Measurements from ENCODE around the gene EXOC7. TPM values are rescaled to one million over a fixed set of nuclear protein-coding genes. Genes with fewer than 3 reads are reported as not detected.

Gene EXOC7
- total RNA-seq, 5 donors from 2014 or later (not counting 1 experiment from before 2014, with no cell fraction given), result 119 to 181 (median 156) TPM

GRCh38 chr17:76090517-76091129 lies 13.0 kb downstream of the EXOC7 start:
- Histone ChIP-seq H3K27me3 (replicated peaks in 1 of 2; ENCODE audit: control insufficient read depth in 2 of 2, extremely low read depth in 1 of 2, insufficient read depth in 2 of 2, low read length in 1 of 2) (no peaks in the 10 kb centered on the region), H3K9me3 (no peaks in the 10 kb centered on the region), H3K4me3 (ENCODE audit: control insufficient read depth in 1 of 2, extremely low read depth in 1 of 2, low read length in 1 of 2) (no peak overlapping the region), H3K4me1 (ENCODE audit: control insufficient read depth in 1 of 2, extremely low read depth in 1 of 2, insufficient read depth in 2 of 2, low read length in 2 of 2) (peaks cover 0 to 14% of the 10 kb centered on the region in 2 experiments), H3K36me3 (ENCODE audit: control insufficient read depth in 2 of 2, extremely low read depth in 1 of 2, insufficient read depth in 1 of 2, low read length in 1 of 2) (peaks cover 25 to 93% of the 10 kb centered on the region in 2 donors), H3K27ac (ENCODE audit: low read length) (no peak overlapping the region)
- H3K27ac Mint-ChIP-seq, result no peak overlapping the region
- WGBS (ENCODE audit: insufficient coverage), result 92% methylated on average over 8 of the region's 17 CpGs
- POLR2A ChIA-PET, result no interaction called here
- peaks cover 0 to 5% (median 4%) of the 10 kb centered on the region in 3 donors for H3K4me1 Mint-ChIP-seq
- H3K36me3 Mint-ChIP-seq, result peaks cover 22% of the 10 kb centered on the region
- no peak overlapping the region for H3K4me3 Mint-ChIP-seq
- DNase-seq (no peak), ATAC-seq (replicated peaks in 1 of 4) (no peak)
- no peaks in the 10 kb centered on the region for H3K27me3 Mint-ChIP-seq
- H3K9me3 Mint-ChIP-seq, result no peaks in the 10 kb centered on the region
- CTCF ChIA-PET, result no interaction called here

DNA sequence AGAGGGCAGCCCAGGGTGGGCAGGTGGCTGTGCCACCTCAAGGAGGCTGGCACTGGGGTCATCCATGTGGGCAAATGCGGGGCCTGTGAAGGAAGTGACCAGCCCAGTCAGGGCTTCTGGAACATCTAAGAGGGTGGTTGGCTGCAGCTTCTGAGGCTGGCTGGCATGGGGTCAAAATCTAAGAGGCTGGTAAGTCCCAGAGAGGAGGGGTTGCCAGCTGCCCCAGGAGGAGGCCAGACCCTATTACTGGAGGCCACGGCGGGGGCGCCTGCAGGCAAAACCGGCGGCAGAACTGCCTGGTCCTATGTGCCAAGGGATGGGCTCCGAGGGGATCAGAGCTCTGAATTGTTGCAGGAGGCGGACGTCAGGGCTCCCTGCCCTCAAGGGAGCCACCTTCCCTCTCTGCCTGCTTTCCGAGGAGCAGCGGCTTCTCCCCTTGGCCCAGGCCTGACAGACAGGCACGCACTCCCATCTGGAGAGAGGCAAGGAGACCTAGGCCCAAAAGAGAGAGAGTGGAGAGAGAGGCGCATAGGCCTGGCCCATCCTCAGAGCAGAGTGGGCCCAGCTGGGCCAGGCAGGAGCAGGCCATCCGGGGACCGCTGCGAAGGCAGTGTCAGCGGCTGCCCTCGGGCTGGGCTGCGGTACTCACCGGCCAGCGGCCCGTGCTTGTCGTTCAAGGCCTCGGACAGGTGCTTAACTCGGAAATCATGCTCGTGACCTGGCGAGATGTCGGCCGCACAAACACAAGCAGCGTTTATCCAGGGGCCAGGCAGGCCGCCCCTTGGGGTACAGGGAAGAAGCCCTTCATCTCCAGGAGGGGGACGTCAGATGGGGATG lies 13.7 kb downstream of the EXOC7 start:
- Mint-ChIP-seq H3K4me1 (peaks cover 0 to 5% (median 4%) of the 10 kb centered on the region in 3 donors), H3K9me3 (no peaks in the 10 kb centered on the region), H3K36me3 (peaks cover 21% of the 10 kb centered on the region), H3K4me3 (no peak overlapping the region), H3K27ac (no peak overlapping the region), H3K27me3 (no peaks in the 10 kb centered on the region)
- ChIA-PET CTCF (interaction anchor here in 1 of 2 donors (1.0 kb wide), 1 partner anchor 11 kb away, joined by 3 read pairs; the partner anchor contains the start of gene ZACN), POLR2A (no interaction called here)
- 97% methylated on average over 13 of the region's 32 CpGs for WGBS (ENCODE audit: insufficient coverage)
- peaks cover 0 to 14% of the 10 kb centered on the region in 2 experiments for H3K4me1 ChIP-seq (ENCODE audit: control insufficient read depth in 1 of 2, extremely low read depth in 1 of 2, insufficient read depth in 2 of 2, low read length in 2 of 2)
- no peaks in the 10 kb centered on the region for H3K27me3 ChIP-seq (replicated peaks in 1 of 2; ENCODE audit: control insufficient read depth in 2 of 2, extremely low read depth in 1 of 2, insufficient read depth in 2 of 2, low read length in 1 of 2)
- H3K27ac ChIP-seq (ENCODE audit: low read length), result no peak overlapping the region
- H3K9me3 ChIP-seq, result no peaks in the 10 kb centered on the region
- ATAC-seq (replicated peaks in 1 of 4) (no peak), DNase-seq (no peak)
- peaks cover 25 to 93% of the 10 kb centered on the region in 2 donors for H3K36me3 ChIP-seq (ENCODE audit: control insufficient read depth in 2 of 2, extremely low read depth in 1 of 2, insufficient read depth in 1 of 2, low read length in 1 of 2)
- H3K4me3 ChIP-seq (ENCODE audit: control insufficient read depth in 1 of 2, extremely low read depth in 1 of 2, low read length in 1 of 2), result no peak overlapping the region

- peaks cover 0 to 5% (median 4%) of the 10 kb centered on the region in 3 donors for H3K4me1 Mint-ChIP-seq
- H3K4me3 ChIP-seq (ENCODE audit: control insufficient read depth in 1 of 2, extremely low read depth in 1 of 2, low read length in 1 of 2), result no peak overlapping the region
- peaks cover 21% of the 10 kb centered on the region for H3K36me3 Mint-ChIP-seq
- no peak overlapping the region for H3K27ac ChIP-seq (ENCODE audit: low read length)
- peaks cover 0 to 14% of the 10 kb centered on the region in 2 experiments for H3K4me1 ChIP-seq (ENCODE audit: control insufficient read depth in 1 of 2, extremely low read depth in 1 of 2, insufficient read depth in 2 of 2, low read length in 2 of 2)
- ChIA-PET CTCF (interaction anchor here in 1 of 2 donors (1.0 kb wide), 1 partner anchor 10 kb away, joined by 3 read pairs; the partner anchor contains the start of gene ZACN), POLR2A (no interaction called here)
- peaks cover 25 to 95% of the 10 kb centered on the region in 2 donors for H3K36me3 ChIP-seq (ENCODE audit: control insufficient read depth in 2 of 2, extremely low read depth in 1 of 2, insufficient read depth in 1 of 2, low read length in 1 of 2)
- no peak overlapping the region for H3K27ac Mint-ChIP-seq
- no peaks in the 10 kb centered on the region for H3K27me3 Mint-ChIP-seq
- H3K9me3 ChIP-seq, result no peaks in the 10 kb centered on the region
- H3K27me3 ChIP-seq (replicated peaks in 1 of 2; ENCODE audit: control insufficient read depth in 2 of 2, extremely low read depth in 1 of 2, insufficient read depth in 2 of 2, low read length in 1 of 2), result no peaks in the 10 kb centered on the region
- WGBS (ENCODE audit: insufficient coverage), result 95% methylated on average over 20 of the region's 25 CpGs
- H3K4me3 Mint-ChIP-seq, result no peak overlapping the region
- DNase-seq (no peak), ATAC-seq (replicated peaks in 1 of 4) (no peak)
- H3K9me3 Mint-ChIP-seq, result no peaks in the 10 kb centered on the region
Measured at GRCh38 chr17:76088868-76089576, 14.6 kb downstream of the EXOC7 start.

- Histone ChIP-seq H3K36me3 (ENCODE audit: control insufficient read depth in 2 of 2, extremely low read depth in 1 of 2, insufficient read depth in 1 of 2, low read length in 1 of 2) (peaks cover 23 to 95% of the 10 kb centered on the region in 2 donors), H3K27me3 (replicated peaks in 1 of 2; ENCODE audit: control insufficient read depth in 2 of 2, extremely low read depth in 1 of 2, insufficient read depth in 2 of 2, low read length in 1 of 2) (no peaks in the 10 kb centered on the region), H3K27ac (ENCODE audit: low read length) (no peak overlapping the region), H3K9me3 (no peaks in the 10 kb centered on the region), H3K4me1 (ENCODE audit: control insufficient read depth in 1 of 2, extremely low read depth in 1 of 2, insufficient read depth in 2 of 2, low read length in 2 of 2) (peaks cover 0 to 12% of the 10 kb centered on the region in 2 experiments), H3K4me3 (ENCODE audit: control insufficient read depth in 1 of 2, extremely low read depth in 1 of 2, low read length in 1 of 2) (no peak overlapping the region)
- DNase-seq, result no peak
- Mint-ChIP-seq H3K4me1 (peaks cover 0 to 5% (median 4%) of the 10 kb centered on the region in 3 donors), H3K36me3 (peaks cover 15% of the 10 kb centered on the region), H3K4me3 (no peak overlapping the region), H3K27ac (no peak overlapping the region), H3K27me3 (no peaks in the 10 kb centered on the region), H3K9me3 (no peaks in the 10 kb centered on the region)
- 98% methylated on average over 18 of the region's 25 CpGs for WGBS (ENCODE audit: insufficient coverage)
- POLR2A ChIA-PET, result no interaction called here
- ATAC-seq (replicated peaks in 1 of 4), result no peak
- CTCF ChIA-PET, result no interaction called here
Measured at GRCh38 chr17:76088041-76088867, 15.3 kb downstream of the EXOC7 start.

GRCh38 chr17:76087531-76087930 lies 16.1 kb downstream of the EXOC7 start:
- Histone ChIP-seq H3K9me3 (no peaks in the 10 kb centered on the region), H3K4me3 (ENCODE audit: control insufficient read depth in 1 of 2, extremely low read depth in 1 of 2, low read length in 1 of 2) (no peak overlapping the region), H3K36me3 (ENCODE audit: control insufficient read depth in 2 of 2, extremely low read depth in 1 of 2, insufficient read depth in 1 of 2, low read length in 1 of 2) (peaks cover 24 to 93% of the 10 kb centered on the region in 2 donors), H3K27me3 (replicated peaks in 1 of 2; ENCODE audit: control insufficient read depth in 2 of 2, extremely low read depth in 1 of 2, insufficient read depth in 2 of 2, low read length in 1 of 2) (no peaks in the 10 kb centered on the region), H3K27ac (ENCODE audit: low read length) (no peak overlapping the region), H3K4me1 (ENCODE audit: control insufficient read depth in 1 of 2, extremely low read depth in 1 of 2, insufficient read depth in 2 of 2, low read length in 2 of 2) (peaks cover 0 to 11% of the 10 kb centered on the region in 2 experiments)
- Mint-ChIP-seq H3K27me3 (no peaks in the 10 kb centered on the region), H3K4me1 (peaks cover 0 to 5% (median 4%) of the 10 kb centered on the region in 3 donors), H3K36me3 (peaks cover 15% of the 10 kb centered on the region), H3K27ac (no peak overlapping the region), H3K9me3 (no peaks in the 10 kb centered on the region), H3K4me3 (no peak overlapping the region)
- ChIA-PET CTCF (no interaction called here), POLR2A (no interaction called here)
- no peak for ATAC-seq (replicated peaks in 1 of 4)
- 98% methylated on average over 11 of the region's 11 CpGs for WGBS (ENCODE audit: insufficient coverage)
- no peak for DNase-seq

Measured in T-cell (primary cell).